Measurements from ENCODE around the gene EPS8L2. TPM values are rescaled to one million over a fixed set of nuclear protein-coding genes. Genes with fewer than 3 reads are reported as not detected.

The EPS8L2 gene
- total RNA-seq, 1 donor from 2014 or later: 12.7 TPM

- Mint-ChIP-seq H3K9me3 (ENCODE audit: unreplicated experiment) (peaks cover 11% of the 10 kb centered on the region), H3K27me3 (ENCODE audit: unreplicated experiment) (peaks cover 9% of the 10 kb centered on the region), H3K27ac (ENCODE audit: unreplicated experiment) (peak overlapping the region; percentile 53), H3K36me3 (ENCODE audit: unreplicated experiment) (no peaks in the 10 kb centered on the region), H3K4me3 (ENCODE audit: unreplicated experiment) (peak overlapping the region; percentile 82), H3K4me1 (ENCODE audit: low read depth, unreplicated experiment) (peaks cover 30% of the 10 kb centered on the region)
- no peak for DNase-seq
- TF ChIP-seq CTCF (IDR thresholded peaks at IDR 0.05; ENCODE audit: partially characterized antibody, unreplicated experiment): no peak
These were observed 12.6 kb upstream of the EPS8L2 start for GRCh38 chr11:693415-693831.

GRCh38 chr11:693887-694562, 12.0 kb upstream of the EPS8L2 start:
- H3K36me3 Mint-ChIP-seq (ENCODE audit: unreplicated experiment): no peaks in the 10 kb centered on the region
- H3K4me3 Mint-ChIP-seq (ENCODE audit: unreplicated experiment): peak overlapping the region; percentile 82
- no peak for DNase-seq
- H3K27ac Mint-ChIP-seq (ENCODE audit: unreplicated experiment): peak overlapping the region; percentile 53
- peaks cover 10% of the 10 kb centered on the region for H3K27me3 Mint-ChIP-seq (ENCODE audit: unreplicated experiment)
- no peak for TF ChIP-seq CTCF (IDR thresholded peaks at IDR 0.05; ENCODE audit: partially characterized antibody, unreplicated experiment)
- peaks cover 31% of the 10 kb centered on the region for H3K4me1 Mint-ChIP-seq (ENCODE audit: low read depth, unreplicated experiment)
- peaks cover 11% of the 10 kb centered on the region for H3K9me3 Mint-ChIP-seq (ENCODE audit: unreplicated experiment)

GRCh38 chr11:694563-695287, 11.3 kb upstream of the EPS8L2 start, which contains the start of gene DEAF1:
Gene DEAF1 (minus strand): TSS chr11:695222. CDS start chr11:695047, 175 bp downstream.
- H3K9me3 Mint-ChIP-seq (ENCODE audit: unreplicated experiment): peaks cover 11% of the 10 kb centered on the region
- no peaks in the 10 kb centered on the region for H3K36me3 Mint-ChIP-seq (ENCODE audit: unreplicated experiment)
- DNase-seq: peak; percentile 100
- peaks cover 31% of the 10 kb centered on the region for H3K4me1 Mint-ChIP-seq (ENCODE audit: low read depth, unreplicated experiment)
- no peak for TF ChIP-seq CTCF (IDR thresholded peaks at IDR 0.05; ENCODE audit: partially characterized antibody, unreplicated experiment)
- peak within 1 kb of the TSS; percentile 85 for H3K4me3 Mint-ChIP-seq (ENCODE audit: unreplicated experiment)
- H3K27me3 Mint-ChIP-seq (ENCODE audit: unreplicated experiment): peaks cover 10% of the 10 kb centered on the region
- peak within 1 kb of the TSS; percentile 85 for H3K27ac Mint-ChIP-seq (ENCODE audit: unreplicated experiment)

GRCh38 chr11:695288-695537, 10.8 kb upstream of the EPS8L2 start:
- Mint-ChIP-seq H3K27ac (ENCODE audit: unreplicated experiment) (peak overlapping the region; percentile 85), H3K4me3 (ENCODE audit: unreplicated experiment) (peak overlapping the region; percentile 84), H3K27me3 (ENCODE audit: unreplicated experiment) (peaks cover 10% of the 10 kb centered on the region), H3K36me3 (ENCODE audit: unreplicated experiment) (no peaks in the 10 kb centered on the region), H3K4me1 (ENCODE audit: low read depth, unreplicated experiment) (peaks cover 31% of the 10 kb centered on the region), H3K9me3 (ENCODE audit: unreplicated experiment) (peaks cover 11% of the 10 kb centered on the region)
- DNase-seq: no peak
- no peak for TF ChIP-seq CTCF (IDR thresholded peaks at IDR 0.05; ENCODE audit: partially characterized antibody, unreplicated experiment)
